HG03066 (cell line): ENCODE results near the gene UQCRQ.

ENCODE experiments used
- ATAC-seq: cut with Tn5 transposase; IDR thresholded peaks from one replicate; pipeline ENCODE4 v1.9.1; 2021; ENCODE audit warnings: low read depth; ENCODE audit not compliant: unreplicated experiment

The UQCRQ gene

DNA sequence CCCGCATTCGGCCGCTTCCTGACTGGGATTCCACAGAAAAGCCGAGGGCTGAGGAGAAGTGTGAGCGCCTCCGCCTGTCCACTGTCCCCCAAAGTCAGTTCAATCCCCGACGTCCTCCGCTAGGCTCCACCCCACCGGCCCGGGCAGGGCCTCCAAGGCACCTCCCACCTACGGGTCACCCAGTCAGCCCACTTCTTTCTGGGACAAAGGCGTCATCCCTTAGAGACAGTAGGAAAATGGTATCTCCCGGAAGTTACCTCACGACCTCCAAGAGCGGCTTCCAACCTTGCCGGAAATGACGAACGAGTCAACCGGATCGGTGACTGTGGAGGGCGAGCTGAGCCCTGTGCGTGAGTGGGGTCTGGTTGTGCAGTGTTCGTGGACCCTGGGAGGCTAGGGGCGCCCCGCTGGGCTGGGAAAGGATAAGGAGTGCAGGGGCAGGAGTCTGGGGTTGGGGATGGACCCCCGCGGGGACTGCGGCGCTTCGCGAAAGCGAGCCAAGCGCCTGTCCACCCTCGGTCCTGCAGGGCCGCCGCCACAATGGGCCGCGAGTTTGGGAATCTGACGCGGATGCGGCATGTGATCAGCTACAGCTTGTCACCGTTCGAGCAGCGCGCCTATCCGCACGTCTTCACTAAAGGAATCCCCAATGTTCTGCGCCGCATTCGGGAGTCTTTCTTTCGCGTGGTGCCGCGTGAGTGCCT is at the start of gene UQCRQ, which contains the start of gene GDF9:
UQCRQ (plus strand) TSS at position 301 of the 704 bp plus-strand sequence; CDS start at position 541, 240 bp downstream.
GDF9 (minus strand) TSS at position 128 of the 704 bp plus-strand sequence. CDS start 1,936 bp downstream, outside the sequence.
- peak; percentile 99 for ATAC-seq

DNA sequence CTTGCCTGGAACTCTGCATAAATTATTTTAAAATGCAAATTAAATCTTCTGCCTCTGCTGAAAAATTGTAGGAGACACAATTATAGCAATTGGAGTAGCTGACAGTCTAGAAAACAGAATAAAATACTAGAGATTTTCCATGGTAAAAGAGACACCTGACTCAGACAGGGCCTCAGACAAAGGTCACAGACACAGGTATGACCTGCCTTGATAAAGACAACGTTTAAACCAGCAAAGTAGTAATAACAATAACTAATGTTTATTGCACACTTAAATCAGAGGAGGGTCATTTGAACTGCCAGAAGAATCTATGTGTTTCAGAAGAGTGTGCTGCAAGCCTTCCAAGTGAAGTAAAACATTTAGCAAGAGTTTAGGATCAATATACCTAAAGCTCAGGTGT is 49.4 kb upstream of the UQCRQ start:
- no peak for ATAC-seq

DNA sequence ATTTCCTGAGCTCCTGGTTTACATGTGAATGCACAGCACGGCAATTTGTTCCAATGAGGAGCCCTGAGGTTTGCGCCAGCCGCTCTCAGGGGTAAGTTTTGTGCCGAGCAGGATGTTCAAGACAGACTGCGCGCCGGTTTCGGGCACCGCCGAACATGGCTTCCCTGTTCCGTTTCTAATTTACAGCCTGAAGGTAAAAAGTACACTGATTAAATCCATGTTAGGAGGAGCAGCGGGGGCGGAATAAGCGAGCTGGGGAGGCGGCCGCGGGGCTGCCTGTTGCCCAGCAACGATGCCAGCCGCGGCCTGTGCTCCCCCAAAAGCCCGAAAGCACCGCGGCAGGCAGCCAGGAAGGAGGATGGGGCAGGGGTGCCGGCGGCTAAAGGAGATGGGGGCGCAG is 47.0 kb upstream of the UQCRQ start:
- ATAC-seq, result no peak

DNA sequence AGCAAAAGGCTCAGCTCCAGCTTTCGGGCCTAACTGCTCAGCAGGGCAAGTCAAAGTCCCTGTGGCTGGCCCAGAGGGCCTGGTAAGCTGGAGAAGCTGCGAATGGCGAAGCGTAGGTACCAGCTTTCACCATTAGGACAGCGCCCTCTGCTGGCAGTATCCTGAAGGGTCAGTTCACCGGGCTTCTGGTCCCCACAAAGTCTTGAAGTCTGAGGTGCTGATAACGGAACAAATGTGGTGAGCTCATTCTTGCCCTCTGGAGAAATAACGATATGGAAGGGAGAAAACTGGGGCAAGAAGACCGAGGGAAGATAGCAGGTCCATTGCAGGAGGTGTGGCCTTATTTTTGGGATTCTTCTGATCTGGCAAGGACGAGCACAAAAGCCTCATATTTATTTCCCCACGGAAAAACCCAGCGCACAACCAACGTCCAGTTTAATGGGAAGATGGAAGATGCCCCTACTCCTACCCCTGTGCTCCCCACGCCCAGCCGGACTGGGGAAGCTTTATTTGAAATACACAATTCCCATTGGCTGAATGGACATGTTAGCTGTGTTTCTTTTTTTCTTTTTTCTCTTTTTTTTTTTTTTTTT is 46.2 kb upstream of the UQCRQ start:
- peak; percentile 86 for ATAC-seq

DNA sequence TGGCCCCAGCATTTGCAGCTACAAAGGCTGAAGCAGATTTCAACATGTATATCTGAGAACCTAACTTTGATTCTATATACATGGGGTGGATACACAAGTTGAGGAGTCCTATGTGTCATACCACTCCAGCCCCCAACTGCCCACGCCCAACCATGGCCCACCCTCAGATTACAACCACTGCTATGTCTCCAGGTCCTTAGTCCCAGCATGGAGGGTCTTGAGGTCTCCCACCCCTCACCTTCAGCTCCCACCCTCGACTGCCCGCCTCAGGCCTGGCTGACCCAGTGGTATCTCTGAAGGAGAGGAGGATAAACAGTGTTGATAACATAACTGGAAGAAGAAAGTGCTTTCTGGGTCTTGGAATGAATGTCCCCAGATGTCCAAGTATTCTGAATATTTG is 45.1 kb upstream of the UQCRQ start:
- no peak for ATAC-seq

DNA sequence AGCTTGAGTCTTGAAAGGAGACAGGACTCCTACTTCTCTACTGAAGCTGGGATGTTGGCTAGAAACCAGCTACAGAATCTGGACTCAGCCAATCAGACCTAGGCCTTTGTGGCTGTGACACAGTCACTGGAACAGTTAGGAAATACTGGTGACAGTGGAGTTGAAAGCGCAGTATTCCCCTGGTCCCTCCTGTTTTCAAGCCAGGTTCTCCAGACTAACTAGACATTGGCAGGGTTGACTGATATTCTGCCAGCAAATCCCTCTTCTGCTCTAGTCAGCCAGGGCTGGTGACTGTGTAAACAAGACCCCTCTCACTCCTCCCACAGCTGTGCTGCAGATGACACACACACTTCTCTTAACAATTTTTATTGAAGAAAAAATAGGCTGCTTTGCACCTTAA is 44.7 kb upstream of the UQCRQ start:
- no peak for ATAC-seq

DNA sequence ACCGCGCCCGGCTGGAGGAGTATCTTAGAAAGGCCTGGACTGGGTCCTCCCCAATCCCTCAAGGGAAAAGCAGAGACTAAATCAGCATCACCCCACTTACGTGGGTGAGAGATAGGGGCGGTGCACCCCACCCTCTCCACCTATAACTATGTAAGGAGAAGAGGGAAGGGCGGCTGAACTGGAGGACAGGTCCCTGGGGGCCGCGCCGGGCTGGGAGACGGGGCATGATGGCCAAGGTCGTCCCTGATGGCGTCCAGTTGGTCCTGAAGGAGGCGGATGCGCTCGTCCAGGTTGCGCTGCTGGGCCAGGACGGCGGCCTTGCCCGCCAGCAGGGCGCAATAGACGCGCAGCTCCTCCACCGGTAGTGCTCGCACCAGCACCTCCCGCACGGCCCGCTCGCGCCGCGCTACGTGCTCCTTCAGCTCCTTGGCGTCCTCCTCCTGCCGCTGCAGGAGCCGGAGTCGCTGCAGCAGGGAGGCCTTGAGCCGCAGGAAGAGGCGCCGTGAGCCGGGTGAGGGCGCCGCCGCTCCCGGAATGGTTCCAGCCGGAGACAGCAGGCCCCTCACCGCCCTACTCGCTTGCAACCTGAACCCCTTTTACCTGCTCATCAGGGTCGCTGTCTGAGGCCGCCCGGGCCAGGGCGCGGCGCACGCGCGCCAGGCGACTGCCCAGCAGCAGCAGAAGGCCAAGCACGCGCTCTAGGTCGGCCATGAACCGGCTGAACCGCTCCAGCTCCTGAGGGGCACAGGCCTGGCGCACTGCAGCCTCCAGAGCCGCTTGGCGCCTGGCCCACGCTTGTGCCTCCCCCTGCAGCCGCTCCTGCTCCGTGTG is 43.6 kb upstream of the UQCRQ start:
- no peak for ATAC-seq

DNA sequence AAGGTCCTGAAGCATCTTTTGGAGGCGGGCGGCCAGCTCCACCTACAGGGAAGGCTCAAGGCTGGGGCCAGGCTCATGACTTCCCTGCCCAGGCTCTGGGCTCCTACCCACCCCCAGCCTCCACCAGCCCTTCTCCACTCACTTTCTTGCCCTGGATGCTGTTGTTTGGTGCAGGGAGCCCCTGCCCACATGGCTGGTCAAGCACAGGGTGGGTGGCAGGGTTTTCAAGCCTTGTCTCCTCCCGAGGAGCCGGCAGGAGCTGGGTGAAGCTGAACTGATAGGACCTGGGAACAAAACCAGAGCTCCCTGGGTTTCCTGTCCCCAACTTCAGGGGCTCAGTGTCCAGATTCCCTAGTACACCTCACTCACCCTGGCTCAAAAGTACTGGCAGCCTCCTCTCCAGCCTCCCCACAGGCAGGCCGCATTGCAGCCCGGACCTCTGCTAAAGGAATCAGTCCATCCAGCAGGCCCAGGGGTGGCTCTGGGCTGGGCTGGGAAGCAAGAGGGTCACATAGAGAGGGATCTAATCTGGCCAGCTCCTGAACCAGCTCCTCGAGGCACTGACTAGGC is 42.9 kb upstream of the UQCRQ start:
- no peak for ATAC-seq

DNA sequence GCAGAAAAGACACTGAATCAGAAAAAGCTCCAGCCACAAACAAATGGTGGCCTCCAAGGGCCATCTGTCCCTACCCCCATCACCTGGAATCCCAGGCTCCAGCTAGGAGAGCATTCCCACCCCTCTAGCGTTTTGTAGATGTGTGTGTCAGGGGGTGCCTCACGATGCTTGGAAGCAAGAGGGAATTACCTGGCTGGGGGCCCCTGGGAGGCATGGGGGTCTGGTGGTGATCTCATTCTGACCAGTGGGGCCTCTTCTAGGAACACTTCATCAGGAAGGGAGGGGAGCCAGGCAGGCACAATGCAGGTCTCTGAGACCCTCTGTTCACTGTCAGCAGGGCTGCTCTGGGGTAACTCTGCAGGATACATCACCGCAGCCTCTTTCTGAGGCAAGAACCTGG is 42.0 kb upstream of the UQCRQ start:
- no peak for ATAC-seq

DNA sequence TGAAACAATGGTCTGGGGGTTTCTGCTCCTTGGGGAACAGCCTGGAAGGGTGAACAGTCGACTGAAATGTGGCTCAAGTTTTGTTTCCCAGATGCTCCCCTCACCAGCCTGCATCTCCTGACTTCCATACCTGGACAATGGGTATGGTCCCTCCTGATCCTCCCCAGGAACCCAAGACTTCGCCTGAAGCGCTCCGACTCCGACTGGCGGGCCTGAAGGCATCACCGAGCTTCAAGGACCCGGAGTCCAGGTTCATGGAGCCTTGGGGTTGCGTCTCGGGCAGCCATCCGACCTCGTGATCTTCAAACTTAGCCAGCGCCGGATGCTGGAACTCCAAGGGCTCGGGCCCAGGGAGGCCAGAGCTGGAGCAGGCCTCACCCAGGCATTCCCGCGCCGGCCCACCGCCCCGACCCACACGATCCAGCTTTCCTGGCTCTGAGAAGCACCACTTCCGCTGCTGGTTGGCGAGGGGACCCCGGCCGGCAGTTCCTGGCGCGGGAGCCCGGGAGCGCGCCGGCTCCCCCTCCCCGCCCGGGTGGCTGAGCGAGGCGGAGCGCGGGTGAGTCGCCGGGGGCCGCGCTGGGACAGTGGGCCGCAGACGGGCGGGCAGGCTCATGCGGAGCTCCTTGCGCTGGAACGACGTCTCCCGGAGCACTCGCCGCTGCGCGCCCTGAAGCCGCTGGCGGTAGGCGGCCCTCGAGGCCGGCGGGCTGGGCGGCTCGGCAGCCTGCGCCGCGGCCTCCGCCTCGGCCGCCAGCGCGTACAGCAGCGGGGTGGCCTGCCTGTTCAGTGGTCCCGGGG is 41.2 kb upstream of the UQCRQ start:
- ATAC-seq, result no peak

DNA sequence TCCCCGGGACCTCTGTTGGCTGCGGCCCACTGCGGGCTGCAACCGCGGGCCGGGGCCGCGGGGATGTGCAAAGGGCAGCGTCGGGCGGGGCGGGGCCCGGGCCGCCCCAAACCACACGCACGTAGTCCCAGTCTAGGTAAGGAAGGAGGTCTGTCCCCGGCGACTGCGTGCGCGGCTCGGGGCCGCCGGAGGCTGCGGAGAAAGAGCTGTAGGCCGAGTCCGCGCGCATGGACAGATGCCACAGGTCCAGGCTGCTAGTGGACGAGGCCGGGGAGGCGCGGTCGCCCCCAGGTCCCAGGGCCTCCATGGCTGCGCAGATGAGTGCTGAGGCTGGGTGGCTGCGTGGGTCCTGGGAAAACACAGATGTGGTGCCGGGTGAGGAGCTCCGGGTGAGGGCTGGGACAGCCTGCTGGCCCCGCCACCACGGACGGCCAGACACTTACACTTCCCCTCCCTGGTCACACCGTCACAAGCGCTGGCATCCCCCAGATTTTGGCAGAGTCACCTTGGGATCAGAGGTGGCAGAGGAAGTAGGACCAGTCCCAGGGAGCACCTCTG is 40.5 kb upstream of the UQCRQ start:
- no peak for ATAC-seq

DNA sequence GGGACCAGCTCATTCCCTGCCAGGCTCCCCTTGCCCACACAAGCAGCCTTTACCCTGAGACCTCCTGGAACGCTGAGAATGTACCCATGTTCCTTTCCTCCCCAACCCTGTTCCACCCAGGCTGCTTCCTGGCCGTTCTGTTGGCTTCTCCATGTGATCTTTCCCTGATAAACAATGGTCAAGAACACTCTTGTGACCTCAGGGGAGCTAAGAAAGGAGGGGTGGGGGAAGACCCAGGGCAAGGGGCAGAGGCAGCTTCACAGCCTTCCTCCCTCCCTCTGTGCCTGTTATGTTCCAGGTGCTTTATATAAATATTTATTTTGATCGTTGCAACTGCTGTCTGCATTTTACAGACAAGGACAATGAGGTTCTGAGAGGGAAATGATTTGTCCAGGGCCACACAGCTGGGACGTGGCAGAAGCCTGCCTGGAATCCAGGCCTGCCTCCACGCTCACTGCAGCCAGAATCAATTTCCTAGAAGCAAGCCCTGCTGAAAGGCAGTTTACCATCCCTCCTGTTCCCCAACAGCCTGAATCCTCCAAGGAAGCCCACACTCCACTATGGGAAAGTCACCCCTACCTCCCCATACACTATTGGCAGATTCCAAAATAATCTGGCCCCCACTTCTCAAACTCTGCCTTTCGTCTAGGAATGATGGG is 39.9 kb upstream of the UQCRQ start:
- no peak for ATAC-seq

DNA sequence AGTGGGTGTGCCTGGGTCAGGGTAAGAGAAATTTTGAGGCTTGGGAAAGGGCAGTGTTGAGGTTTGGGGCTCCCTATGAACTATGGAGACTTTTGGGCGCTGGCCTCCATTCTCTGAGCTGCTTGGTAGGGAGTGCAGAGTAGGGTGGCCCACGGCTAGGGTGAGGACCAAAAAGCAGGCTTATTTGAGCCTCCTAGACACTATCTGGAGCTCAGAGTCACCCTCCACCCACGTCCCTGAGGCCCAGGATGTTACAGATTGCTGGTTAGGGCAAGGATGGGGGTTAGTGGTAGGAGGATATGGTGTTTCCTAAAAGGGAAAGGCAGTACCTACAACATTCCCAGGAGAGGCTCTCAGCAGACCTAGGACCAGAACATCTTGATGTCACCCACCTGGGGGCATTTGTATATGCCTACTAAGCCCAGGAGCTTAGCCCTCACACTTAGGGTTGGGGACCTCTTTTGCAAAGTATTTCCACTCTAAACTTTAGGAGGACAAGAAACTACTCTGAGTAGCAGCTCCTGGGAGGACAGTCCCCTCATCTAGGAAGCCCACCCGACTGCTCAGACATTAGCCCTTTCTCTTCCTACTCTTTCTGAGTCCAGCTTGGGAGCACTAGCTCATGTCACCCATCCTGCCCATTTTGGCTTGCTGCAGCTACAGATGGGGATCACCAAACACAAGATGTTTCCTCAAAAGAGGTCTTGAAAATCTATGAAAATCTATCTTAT is 38.3 kb upstream of the UQCRQ start:
- no peak for ATAC-seq

DNA sequence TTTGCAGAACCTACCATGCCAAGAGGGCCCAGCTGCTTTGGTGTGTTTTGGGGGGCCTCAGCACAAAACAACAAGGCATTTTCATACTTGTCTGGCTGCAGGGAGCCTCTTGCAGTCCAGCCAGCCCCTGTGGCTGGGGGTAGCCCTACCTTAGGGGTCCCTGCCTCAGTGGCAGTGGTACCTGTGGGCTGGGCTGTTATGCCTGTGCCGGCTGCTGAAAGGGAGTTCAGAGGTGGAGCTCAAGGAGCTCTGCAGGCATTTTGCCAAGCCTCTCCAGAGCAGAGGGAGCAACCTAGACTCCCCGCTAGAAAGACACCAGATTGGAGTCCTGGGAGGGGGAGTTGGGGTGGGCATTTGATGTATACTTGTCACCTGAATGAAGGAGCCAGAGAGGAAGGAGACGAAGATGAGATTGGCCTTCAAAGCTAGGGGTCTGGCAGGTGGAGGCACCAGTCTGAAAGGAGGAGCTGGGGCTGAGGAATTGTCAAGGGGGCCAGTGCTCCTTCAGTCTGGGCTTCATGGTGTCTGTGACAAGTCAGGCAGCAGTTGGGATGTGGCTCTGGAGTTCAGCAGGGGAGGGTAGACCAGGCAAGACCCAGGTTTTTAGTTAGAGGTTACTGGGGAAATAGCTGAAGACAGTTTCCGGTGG is 37.5 kb upstream of the UQCRQ start:
- ATAC-seq, result no peak

DNA sequence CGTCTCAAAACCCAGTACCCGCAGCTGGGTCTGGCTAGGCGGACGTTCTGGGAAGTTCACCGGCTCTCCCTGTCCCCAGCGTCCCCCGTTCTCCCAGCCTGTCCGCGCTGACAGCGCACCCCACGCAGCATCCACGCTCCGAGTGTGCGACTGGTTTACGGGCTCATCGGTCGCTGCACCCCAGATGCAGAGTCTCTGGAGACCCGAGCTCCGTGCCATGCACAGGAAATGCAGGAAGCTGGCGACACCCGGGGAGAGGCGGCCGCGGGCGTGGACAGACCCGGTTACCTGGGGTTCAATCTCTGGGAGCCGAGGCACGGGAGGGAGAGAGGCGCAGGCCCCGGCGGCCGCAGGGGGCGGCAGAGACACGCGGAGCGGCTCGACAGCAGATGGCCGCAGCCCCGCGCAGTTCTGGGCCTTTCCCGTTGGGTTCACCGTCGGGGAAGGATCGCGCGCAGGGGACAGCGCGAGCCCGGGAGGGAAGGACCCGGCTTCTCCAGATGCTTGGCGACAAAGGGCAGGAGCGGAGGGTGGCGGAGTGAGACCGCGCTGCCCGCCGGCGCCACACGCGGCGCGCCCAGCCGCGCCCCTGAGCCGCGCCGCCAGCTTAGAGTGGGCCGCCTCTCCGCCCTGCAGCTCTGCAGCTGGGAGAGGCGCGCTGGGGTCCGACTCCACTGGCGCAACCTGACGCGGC is 36.6 kb upstream of the UQCRQ start:
- ATAC-seq, result peak; percentile 75

DNA sequence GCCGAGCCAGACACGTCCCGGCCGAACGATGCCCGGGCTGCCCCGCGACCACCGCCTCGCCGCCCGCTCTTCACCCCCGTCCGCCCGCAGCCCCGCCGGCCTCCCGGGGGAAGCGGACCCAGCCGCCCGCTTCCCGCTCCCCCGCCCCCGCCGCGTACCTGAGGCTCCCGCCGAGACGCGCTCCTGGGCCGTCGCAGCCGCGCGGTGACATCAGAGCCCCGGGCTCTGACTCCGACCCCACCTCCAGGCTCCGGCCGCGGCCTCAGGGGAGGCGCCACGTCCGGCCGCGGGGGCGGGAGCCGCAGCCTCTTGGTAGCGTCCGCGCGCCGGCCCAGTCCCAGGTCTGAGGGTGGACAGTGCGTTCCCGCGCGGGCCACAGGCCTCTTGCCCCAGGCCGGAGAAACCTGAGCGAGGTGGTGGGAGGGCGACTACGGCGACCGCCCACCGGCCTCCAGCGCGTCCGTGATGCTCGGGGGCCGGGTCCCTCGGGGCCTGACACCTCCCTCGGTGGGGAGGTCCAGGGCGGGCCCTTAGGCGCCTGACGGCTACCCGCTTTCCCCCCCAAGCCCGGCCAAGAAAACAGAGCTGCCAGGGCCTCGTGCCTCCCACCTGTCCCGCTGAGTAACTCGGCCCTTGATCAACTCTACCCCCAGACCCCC is 35.9 kb upstream of the UQCRQ start, which contains the start of gene SHROOM1:
SHROOM1 (minus strand) TSS at position 212 of the 659 bp plus-strand sequence. CDS start 4,507 bp downstream, outside the sequence.
- ATAC-seq, result peak; percentile 74
